ENCODE results near the gene OSBPL6.

DNA sequence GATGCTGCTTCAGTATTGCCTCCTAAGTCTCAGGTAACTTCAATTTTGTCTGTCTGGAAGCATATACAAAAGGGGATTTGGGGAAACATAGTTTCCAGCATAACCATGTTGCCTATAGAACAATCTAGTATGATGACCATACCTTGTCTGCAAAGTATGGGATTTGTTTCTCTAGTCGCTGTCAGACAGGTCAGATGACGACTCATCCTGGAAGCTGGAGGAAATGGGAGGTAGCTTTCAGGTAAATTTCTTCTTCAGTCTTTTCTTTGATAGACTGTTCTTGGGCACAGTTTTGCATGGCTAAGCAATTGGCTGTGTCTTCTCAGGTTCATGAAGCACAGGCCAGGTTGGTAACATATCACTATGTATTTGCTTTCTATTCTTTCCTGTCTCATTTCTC lies 2.8 kb upstream of the OSBPL6 start:
- TF ChIP-seq POLR2A (IDR thresholded peaks at IDR 0.05; ENCODE audit: low read depth) = no peak
- TF ChIP-seq, protein P1, sequence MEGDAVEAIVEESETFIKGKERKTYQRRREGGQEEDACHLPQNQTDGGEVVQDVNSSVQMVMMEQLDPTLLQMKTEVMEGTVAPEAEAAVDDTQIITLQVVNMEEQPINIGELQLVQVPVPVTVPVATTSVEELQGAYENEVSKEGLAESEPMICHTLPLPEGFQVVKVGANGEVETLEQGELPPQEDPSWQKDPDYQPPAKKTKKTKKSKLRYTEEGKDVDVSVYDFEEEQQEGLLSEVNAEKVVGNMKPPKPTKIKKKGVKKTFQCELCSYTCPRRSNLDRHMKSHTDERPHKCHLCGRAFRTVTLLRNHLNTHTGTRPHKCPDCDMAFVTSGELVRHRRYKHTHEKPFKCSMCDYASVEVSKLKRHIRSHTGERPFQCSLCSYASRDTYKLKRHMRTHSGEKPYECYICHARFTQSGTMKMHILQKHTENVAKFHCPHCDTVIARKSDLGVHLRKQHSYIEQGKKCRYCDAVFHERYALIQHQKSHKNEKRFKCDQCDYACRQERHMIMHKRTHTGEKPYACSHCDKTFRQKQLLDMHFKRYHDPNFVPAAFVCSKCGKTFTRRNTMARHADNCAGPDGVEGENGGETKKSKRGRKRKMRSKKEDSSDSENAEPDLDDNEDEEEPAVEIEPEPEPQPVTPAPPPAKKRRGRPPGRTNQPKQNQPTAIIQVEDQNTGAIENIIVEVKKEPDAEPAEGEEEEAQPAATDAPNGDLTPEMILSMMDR (IDR thresholded peaks at IDR 0.05) = no peak
